Spinal cord (tissue), 10 donors: ENCODE measurements around the gene EFHD2. TPM values are rescaled to one million over a fixed set of nuclear protein-coding genes. Genes with fewer than 3 reads are reported as not detected.
"Not testable (repeated sequence)": the region's sequence is repeated elsewhere in the genome, so short reads cannot be mapped to it uniquely, and the experiment has no call there.

ENCODE experiments used
- DNase-seq, 6 donors: peaks; one replicate each; pipeline versions ENCODE4 v3.0.0 to v3.0.0-alpha.2; 2013 to 2015; ENCODE audit warnings: low spot score in 6 of 6, low read depth in 4 of 6
- H3K27ac ChIP-seq: one replicate; pipeline ENCODE4 v1.5.1; 2013; ENCODE audit warnings: low read depth, low read length, control low read depth
- H3K27me3 ChIP-seq: one replicate; pipeline ENCODE4 v1.6.1; 2013; ENCODE audit warnings: low read length; ENCODE audit not compliant: control insufficient read depth, insufficient read depth
- H3K36me3 ChIP-seq: one replicate; pipeline ENCODE4 v1.6.1; 2013; ENCODE audit warnings: low read length; ENCODE audit not compliant: control insufficient read depth, insufficient read depth
- H3K4me1 ChIP-seq: one replicate; pipeline ENCODE4 v1.6.1; 2013; ENCODE audit warnings: low read length; ENCODE audit not compliant: control insufficient read depth, insufficient read depth
- H3K4me3 ChIP-seq: one replicate; pipeline ENCODE4 v1.5.1; 2013; ENCODE audit warnings: low read depth, low read length, control low read depth
- H3K9me3 ChIP-seq: one replicate; pipeline ENCODE4 v1.6.1; 2013; ENCODE audit warnings: low read length; ENCODE audit not compliant: control insufficient read depth, insufficient read depth
- WGBS: methylation state at CpG from one replicate; pipeline ENCODE4 v1.1.5; 2013; ENCODE audit warnings: missing lambda C conversion rate; ENCODE audit not compliant: insufficient coverage; 5-methylcytosine and 5-hydroxymethylcytosine counted together
- polyA plus RNA-seq, 2 donors: library from polyadenylated mRNA; unstranded; fragments of 120-200 nt; gene quantifications; one replicate each; pipeline ENCODE4 v1.2.1, GENCODE V29; 2013; ENCODE audit not compliant: insufficient read length in 2 of 2
- total RNA-seq, 2 donors: library from RNA; depleted of rRNA in 1 of 2; stranded (reverse); fragments of 120-200 nt in 1 of 2; fragments of >200 nt in 1 of 2; gene quantifications; one replicate each; pipeline versions ENCODE4 v1.2.3 to v1.2.4, GENCODE V29; 2013 to 2014
- donor health status: healthy.

EFHD2 gene
- total and polyA plus RNA-seq, 4 donors = 10.8 to 45.8 (median 28.8) TPM

GRCh38 chr1:15466955-15467625, 57.4 kb downstream of the EFHD2 start:
- not testable (repeated sequence) for H3K36me3 ChIP-seq, H3K4me3 ChIP-seq, DNase-seq, H3K9me3 ChIP-seq, H3K27ac ChIP-seq, H3K27me3 ChIP-seq, H3K4me1 ChIP-seq
- WGBS = 96% methylated on average over 15 of the region's 22 CpGs

- no peaks in the 10 kb centered on the region for H3K9me3 ChIP-seq
- no peaks in the 10 kb centered on the region for H3K36me3 ChIP-seq
- no peaks in the 10 kb centered on the region for H3K27me3 ChIP-seq
- no peak for DNase-seq
- H3K4me1 ChIP-seq = peaks cover 8% of the 10 kb centered on the region
- H3K27ac ChIP-seq = no peak overlapping the region
- H3K4me3 ChIP-seq = no peak overlapping the region
These were observed 58.5 kb downstream of the EFHD2 start for GRCh38 chr1:15468145-15468544.

- no peaks in the 10 kb centered on the region for H3K27me3 ChIP-seq
- 33% methylated on average over 1 of the region's 3 CpGs for WGBS
- H3K27ac ChIP-seq = no peak overlapping the region
- no peaks in the 10 kb centered on the region for H3K36me3 ChIP-seq
- no peak overlapping the region for H3K4me3 ChIP-seq
- no peaks in the 10 kb centered on the region for H3K9me3 ChIP-seq
- H3K4me1 ChIP-seq = peaks cover 8% of the 10 kb centered on the region
- peak in 2 of 6 donors; percentile 2 to 84 for DNase-seq
These were observed 59.7 kb downstream of the EFHD2 start for GRCh38 chr1:15469361-15469760.

- peak in 3 of 6 donors; percentile 6 to 70 (median 70) for DNase-seq
- H3K27ac ChIP-seq, H3K4me3 ChIP-seq, H3K4me1 ChIP-seq, H3K27me3 ChIP-seq, H3K36me3 ChIP-seq, H3K9me3 ChIP-seq: not testable (repeated sequence)
- 25% methylated on average over 7 of the region's 9 CpGs for WGBS
These were observed 60.2 kb downstream of the EFHD2 start for GRCh38 chr1:15469821-15470448.

- not testable (repeated sequence) for H3K27me3 ChIP-seq, H3K4me3 ChIP-seq, DNase-seq, H3K27ac ChIP-seq, H3K9me3 ChIP-seq, H3K36me3 ChIP-seq, H3K4me1 ChIP-seq
- 94% methylated on average over 4 of the region's 5 CpGs for WGBS
These were observed 61.4 kb downstream of the EFHD2 start for GRCh38 chr1:15471067-15471466.

- not testable (repeated sequence) for H3K9me3 ChIP-seq, DNase-seq, H3K4me3 ChIP-seq, H3K4me1 ChIP-seq, H3K27ac ChIP-seq, H3K36me3 ChIP-seq, H3K27me3 ChIP-seq
- 100% methylated on average over 4 of the region's 6 CpGs for WGBS
These were observed 62.0 kb downstream of the EFHD2 start for GRCh38 chr1:15471723-15472122.

GRCh38 chr1:15472587-15472986, 62.9 kb downstream of the EFHD2 start:
- Histone ChIP-seq H3K4me1 (peaks cover 8% of the 10 kb centered on the region), H3K27me3 (no peaks in the 10 kb centered on the region), H3K9me3 (no peaks in the 10 kb centered on the region), H3K4me3 (no peak overlapping the region), H3K36me3 (no peaks in the 10 kb centered on the region), H3K27ac (no peak overlapping the region)
- no peak for DNase-seq
- 86% methylated on average over 10 of the region's 11 CpGs for WGBS

GRCh38 chr1:15475752-15476314, 66.1 kb downstream of the EFHD2 start, which contains the start of gene CELA2B:
Gene CELA2B (plus strand): TSS chr1:15476104. CDS start chr1:15476126, 22 bp downstream.
- no peak within 1 kb of the TSS for H3K4me3 ChIP-seq

GRCh38 chr1:15476927-15477326, 67.2 kb downstream of the EFHD2 start:
- Histone ChIP-seq H3K4me3 (no peak overlapping the region), H3K27ac (no peak overlapping the region), H3K9me3 (no peaks in the 10 kb centered on the region), H3K4me1 (no peaks in the 10 kb centered on the region), H3K27me3 (no peaks in the 10 kb centered on the region), H3K36me3 (no peaks in the 10 kb centered on the region)
- no CpG with 5 or more reads among the region's 3 CpGs for WGBS
- no peak for DNase-seq

More at GRCh38 chr1:15475752-15476314, 66.1 kb downstream of the EFHD2 start, which contains the start of gene CELA2B:
- no peaks in the 10 kb centered on the region for H3K9me3 ChIP-seq
- no peaks in the 10 kb centered on the region for H3K27me3 ChIP-seq
- WGBS = 90% methylated on average over 3 of the region's 5 CpGs
- H3K36me3 ChIP-seq = no peaks in the 10 kb centered on the region
- peak in 1 of 6 donors; percentile 10 for DNase-seq
- no peak within 1 kb of the TSS for H3K27ac ChIP-seq
- no peaks in the 10 kb centered on the region for H3K4me1 ChIP-seq
